HG02610 (cell line): ENCODE results near the gene PSMB3.

Source experiments
- ATAC-seq: cut with Tn5 transposase; IDR thresholded peaks from one replicate; pipeline ENCODE4 v1.9.1; 2021; ENCODE audit warnings: mild to moderate bottlenecking, moderate library complexity; ENCODE audit not compliant: unreplicated experiment

The PSMB3 gene

DNA sequence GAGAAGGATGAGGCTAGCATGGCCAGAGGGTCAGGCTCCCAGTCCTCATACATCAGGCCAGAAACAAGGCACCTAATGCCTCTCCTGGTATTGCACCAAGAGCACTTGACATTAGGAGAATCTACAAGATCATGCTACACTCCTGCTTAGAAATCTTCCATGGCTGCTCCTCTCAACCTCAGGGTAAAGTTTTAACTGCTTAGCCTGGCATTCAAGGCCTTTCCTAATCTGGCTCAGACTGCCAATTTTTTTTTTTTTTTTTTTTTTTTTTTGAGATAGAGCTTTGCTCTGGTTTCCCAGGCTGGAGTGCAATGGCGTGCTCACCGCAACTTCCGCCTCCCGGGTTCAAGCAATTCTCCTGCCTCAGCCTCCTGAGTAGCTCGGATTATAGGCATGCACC is 38.6 kb downstream of the PSMB3 start:
- no peak for ATAC-seq

DNA sequence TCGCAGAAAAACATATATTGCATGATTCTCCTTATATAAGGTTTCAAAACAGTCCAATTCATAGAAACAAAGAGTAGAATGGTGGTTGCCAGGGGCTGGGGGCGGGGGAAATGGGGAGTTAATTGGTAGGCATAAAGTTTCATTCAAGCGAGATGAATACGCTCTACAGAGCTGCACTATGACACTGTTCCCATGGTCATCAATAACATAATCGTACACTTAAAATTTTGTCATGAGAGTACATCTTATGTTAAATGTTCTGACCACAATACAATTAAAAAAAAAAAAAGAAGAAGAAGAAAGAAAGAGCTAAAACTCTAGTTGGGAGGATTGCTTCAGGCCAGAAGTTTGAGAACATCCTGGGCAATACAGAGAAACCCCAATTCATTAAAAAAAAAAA is 41.7 kb downstream of the PSMB3 start:
- no peak for ATAC-seq

DNA sequence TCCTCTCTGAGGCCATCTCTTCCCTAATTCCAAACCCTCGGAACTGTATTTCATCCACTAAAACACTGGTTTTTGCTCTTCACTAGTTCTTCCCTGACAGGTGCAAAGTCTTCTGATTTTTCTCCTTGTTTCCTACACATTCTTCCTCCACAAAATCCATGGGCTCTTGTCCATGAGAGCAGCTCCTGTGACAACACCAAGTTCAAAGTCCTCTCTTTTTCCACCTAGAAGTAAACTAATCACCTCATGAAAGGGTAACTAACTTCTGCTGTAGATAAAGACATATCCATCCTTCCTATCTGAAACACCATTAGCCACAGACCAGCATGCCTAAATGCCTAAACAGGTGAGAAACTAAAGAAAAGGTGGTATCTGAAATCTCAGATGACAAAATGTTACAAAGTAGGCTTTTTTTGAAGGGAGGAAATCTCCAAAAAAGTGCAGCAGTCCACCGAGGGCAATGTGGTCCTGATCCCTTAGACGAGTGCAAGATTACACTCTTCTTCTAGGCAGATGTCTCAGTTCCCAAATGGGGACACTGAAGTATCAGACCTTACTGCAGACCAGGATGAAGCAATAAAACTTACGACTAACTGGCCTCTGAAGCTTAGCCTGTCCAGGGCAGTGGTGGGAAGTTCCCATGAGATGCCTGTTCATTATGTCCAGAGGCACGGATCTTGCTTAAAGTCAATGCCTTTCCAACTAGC is 44.1 kb downstream of the PSMB3 start:
- ATAC-seq = no peak

DNA sequence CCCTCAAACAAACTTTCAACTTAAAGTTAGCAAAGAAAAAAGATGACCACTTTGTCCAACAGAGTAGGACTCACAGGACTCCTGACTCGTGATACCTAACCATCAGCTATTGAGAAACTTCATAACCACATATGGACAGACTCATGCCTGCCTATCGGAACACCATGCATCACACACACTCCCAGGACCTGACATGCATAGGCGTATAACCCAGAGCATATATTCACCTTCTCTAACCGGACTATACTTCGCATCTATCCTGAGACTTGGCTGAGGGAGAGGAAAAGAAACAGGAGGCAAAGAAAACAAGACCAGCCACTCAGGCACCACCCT is 44.6 kb downstream of the PSMB3 start:
- ATAC-seq = no peak

DNA sequence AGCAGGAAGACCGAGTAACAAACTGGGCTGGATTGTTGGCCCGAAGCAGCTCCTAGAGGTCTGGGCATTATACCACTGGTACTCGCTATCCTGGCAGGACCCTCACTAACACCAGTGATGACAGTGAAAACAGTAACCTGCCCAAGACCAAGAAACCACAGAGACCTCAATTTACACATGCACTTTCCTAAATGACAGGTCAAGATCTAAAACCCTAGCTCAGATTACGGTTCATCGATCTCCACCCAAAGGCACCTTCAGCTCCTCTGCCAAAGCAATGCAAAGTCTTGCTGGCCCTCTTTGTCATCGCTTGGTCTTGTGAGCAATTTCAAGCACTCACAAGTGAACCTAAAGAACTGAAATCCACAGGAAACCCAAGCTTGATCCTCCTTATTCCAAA is 45.3 kb downstream of the PSMB3 start:
- ATAC-seq = no peak

DNA sequence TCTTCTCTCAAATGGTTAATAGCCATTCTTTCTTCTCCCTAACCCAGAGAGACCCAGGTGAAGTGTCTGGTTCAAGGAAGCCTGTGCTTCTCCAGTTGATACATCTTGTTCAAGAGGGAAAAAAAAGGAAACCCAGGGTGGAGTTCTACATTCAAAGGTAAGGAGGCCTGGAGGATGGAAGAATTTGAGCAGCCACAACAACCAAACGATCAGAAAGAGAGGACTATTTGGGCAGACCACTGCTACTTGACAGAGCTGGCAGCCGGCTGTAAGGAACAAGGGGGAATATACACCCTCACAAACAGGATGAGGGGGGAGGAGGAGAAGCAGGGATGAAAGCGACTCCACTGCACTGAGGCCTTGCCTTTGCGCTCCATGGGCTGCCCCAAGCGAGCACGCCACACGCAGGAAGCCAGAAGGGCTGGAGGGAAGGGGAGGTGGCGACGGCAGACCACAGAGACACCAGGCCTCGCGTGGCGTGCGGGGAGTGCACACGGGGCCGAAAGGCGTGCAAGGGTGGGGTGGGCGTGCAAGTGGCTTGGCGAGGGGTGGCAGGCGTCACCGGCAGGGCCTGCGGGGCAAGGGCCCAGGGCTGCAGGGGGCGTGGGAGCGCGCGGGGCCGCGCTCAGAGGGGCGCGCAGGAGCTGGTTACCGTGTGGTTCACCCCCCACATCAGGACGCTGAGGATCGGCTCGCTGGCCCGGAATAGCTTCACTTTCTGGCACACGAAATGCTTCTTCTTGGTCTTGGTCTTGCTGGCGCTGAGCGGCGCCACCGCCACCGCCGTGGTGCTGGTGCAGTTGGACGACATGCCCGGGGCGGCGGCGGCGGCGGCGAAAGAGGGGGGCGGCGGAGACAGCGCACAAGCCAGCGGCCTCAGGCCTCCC is 46.3 kb downstream of the PSMB3 start:
- no peak for ATAC-seq

DNA sequence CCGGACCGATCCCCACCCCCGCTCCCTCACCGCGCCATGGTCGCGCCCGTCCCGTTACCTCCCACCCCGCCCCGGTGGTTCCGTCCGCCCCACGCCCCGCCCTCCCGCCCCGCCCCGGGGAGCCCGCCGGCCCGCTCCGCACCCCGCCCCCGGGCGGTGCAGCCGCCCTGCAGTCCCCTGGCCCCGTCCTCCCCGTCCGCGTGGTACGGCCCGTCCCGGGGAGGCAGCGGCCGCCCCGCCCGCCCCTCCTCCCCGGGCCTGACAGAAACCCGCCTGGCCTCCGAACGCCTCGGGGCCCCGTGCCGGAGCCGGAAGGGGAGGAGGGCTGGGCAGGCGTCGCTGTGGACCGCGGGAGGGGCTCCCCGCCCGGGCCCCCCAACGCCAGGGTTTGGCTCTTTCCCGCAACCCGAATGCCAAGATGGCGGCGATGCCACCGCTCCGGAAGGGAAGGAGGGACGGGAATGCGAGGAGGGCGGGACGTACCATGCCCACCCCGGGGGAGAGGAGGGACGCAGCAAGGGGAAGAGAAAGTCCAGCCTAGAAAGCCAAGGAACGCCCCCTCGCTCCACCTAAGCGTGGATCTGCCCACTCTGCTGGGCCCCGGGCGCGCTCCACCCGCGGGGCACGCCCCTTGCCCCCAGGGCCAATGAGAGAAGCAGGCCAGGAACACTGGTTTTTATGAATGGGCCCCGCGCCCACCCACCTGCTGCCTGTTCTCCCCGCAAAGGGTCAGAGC is 47.1 kb downstream of the PSMB3 start, which contains the start of gene PIP4K2B:
Gene PIP4K2B (minus strand): TSS at position 56 of the 736 bp plus-strand sequence. CDS start 132 bp downstream, outside the sequence.
- peak; percentile 82 for ATAC-seq

DNA sequence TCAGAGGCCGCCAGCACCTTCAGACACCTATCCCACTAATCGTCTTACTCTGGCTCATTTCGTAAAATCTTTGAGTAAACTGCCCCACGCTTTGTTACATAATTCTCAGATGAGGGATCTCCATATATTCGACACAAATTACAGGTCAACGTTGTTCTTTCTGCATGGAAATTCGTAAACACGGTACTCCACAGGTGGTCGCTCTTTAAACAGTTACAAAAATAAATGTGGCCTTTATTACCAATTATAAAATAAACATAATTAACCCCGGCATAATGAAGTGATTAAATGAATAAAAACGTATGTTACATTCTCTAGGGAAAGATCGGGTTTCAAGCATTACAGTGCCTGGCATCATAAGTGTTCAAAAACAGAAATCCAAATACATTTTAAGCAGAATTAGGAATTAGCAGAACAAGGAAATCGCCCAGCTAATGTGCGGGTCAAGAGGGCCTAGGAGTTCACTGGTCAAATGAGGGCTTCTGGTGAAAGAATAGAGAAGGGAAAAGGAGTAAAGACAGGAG is 47.8 kb downstream of the PSMB3 start:
- ATAC-seq = no peak

DNA sequence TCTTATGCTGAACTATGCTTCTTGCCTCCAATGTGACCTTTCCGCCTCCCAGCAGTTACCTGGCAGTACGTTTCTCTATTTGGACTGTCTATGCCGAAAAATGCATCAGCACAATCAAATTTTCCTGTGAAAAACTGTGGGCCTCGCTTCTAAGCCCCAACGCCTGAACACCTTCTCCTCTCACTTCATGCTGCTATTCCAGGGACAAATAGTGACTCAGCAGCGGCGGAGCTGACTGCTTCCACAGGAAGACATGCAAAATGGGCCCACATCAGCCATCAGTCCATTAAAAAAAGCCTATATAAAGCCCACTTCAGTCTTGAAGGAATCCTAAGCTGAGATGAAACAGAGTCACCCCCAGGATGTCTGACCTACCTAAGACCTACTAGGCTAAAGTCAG is 57.3 kb downstream of the PSMB3 start:
- no peak for ATAC-seq
